ENCODE results near the gene LRRN2.

DNA sequence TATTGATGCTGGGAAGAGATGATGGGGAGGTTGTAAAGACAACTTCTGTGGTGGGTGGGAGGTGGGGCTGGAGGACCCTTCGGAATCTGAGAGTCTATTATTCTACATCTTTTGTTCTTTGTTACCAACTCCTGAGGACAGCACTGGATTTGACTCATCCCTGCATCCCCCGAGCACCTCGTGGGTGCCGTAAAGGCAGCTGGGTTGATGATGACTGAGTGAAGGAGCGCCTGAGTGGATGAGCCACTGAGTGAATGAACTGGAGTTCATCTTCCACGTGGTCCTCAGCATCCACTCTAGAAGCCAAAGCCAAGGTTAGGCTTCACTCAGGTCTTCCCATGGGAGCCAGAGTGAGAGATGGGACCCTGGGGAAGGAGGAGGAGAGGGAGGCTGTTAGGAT is 77.6 kb downstream of the LRRN2 start:
- TF ChIP-seq, protein P1, sequence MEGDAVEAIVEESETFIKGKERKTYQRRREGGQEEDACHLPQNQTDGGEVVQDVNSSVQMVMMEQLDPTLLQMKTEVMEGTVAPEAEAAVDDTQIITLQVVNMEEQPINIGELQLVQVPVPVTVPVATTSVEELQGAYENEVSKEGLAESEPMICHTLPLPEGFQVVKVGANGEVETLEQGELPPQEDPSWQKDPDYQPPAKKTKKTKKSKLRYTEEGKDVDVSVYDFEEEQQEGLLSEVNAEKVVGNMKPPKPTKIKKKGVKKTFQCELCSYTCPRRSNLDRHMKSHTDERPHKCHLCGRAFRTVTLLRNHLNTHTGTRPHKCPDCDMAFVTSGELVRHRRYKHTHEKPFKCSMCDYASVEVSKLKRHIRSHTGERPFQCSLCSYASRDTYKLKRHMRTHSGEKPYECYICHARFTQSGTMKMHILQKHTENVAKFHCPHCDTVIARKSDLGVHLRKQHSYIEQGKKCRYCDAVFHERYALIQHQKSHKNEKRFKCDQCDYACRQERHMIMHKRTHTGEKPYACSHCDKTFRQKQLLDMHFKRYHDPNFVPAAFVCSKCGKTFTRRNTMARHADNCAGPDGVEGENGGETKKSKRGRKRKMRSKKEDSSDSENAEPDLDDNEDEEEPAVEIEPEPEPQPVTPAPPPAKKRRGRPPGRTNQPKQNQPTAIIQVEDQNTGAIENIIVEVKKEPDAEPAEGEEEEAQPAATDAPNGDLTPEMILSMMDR (IDR thresholded peaks at IDR 0.05) = no peak
- TF ChIP-seq YY1 (IDR thresholded peaks at IDR 0.05; ENCODE audit: low read depth) (no peak), POLR2AphosphoS5 (IDR thresholded peaks at IDR 0.05; ENCODE audit: low read depth, low read length) (no peak), EP300 (IDR thresholded peaks at IDR 0.05; ENCODE audit: borderline replicate concordance in 1 of 2, low read depth in 1 of 2, low read length in 1 of 2) (no peak), JUND (IDR thresholded peaks at IDR 0.05) (no peak), SMC3 (IDR thresholded peaks at IDR 0.05; ENCODE audit: low read depth, low read length) (no peak), GATA2 (CRISPR knock-in tag; IDR thresholded peaks at IDR 0.05) (no peak), NFIC (IDR thresholded peaks at IDR 0.05; ENCODE audit: borderline replicate concordance) (no peak), GABPA (IDR thresholded peaks at IDR 0.05; ENCODE audit: low read depth) (no peak)
- TF ChIP-seq, protein P2, sequence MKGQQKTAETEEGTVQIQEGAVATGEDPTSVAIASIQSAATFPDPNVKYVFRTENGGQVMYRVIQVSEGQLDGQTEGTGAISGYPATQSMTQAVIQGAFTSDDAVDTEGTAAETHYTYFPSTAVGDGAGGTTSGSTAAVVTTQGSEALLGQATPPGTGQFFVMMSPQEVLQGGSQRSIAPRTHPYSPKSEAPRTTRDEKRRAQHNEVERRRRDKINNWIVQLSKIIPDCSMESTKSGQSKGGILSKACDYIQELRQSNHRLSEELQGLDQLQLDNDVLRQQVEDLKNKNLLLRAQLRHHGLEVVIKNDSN (IDR thresholded peaks at IDR 0.05; ENCODE audit: borderline replicate concordance, low read depth) = no peak
- TF ChIP-seq, protein P3, sequence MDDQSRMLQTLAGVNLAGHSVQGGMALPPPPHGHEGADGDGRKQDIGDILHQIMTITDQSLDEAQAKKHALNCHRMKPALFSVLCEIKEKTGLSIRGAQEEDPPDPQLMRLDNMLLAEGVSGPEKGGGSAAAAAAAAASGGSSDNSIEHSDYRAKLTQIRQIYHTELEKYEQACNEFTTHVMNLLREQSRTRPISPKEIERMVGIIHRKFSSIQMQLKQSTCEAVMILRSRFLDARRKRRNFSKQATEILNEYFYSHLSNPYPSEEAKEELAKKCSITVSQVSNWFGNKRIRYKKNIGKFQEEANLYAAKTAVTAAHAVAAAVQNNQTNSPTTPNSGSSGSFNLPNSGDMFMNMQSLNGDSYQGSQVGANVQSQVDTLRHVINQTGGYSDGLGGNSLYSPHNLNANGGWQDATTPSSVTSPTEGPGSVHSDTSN (IDR thresholded peaks at IDR 0.05) = no peak
